IMR-90 (cell line): ENCODE measurements around the gene ECM2. TPM values are rescaled to one million over a fixed set of nuclear protein-coding genes. Genes with fewer than 3 reads are reported as not detected.
A peak's percentile ranks its signal among the peaks of the same experiment; 100 is the strongest.

Experiments used
- ATAC-seq: fragments of 200-7000 bp; cut with Tn5 transposase; 2 replicates; pipeline ENCODE4 v1.9.1; 2020; ENCODE audit warnings: low read depth, mild to moderate bottlenecking, moderate library complexity
- BruUV-seq: library from RNA; stranded (reverse); fragments of 400-500 nt; replicated peaks from 2 replicates; lab custom pipeline; 2021; lab: Mats Ljungman, UMichigan
- CTCF ChIA-PET: fragments of 300-600 bp; formaldehyde crosslinking; extraction: SDS; loops from one replicate; lab custom pipeline; 2021; ENCODE audit warnings: antibody characterized with exemption; lab: Yijun Ruan, JAX
- POLR2A ChIA-PET: fragments of 300-600 bp; sonication (Branson Sonifier 250); formaldehyde crosslinking; loops from one replicate; lab custom pipeline; 2022; ENCODE audit warnings: antibody characterized with exemption; ENCODE audit not compliant: unreplicated experiment; lab: Charles Lee
- DNase-seq: peaks from one replicate; pipeline ENCODE4 v3.0.0; 2013
- H2AFZ ChIP-seq: replicated peaks from 2 replicates; pipeline ENCODE3; 2013; ENCODE audit warnings: low read length, mild to moderate bottlenecking; ENCODE audit not compliant: poor library complexity
- H2AK5ac ChIP-seq: 2 replicates; pipeline ENCODE4 v1.6.1; 2013; ENCODE audit warnings: low read depth, low read length, inconsistent platforms
- H2AK9ac ChIP-seq: replicated peaks from 2 replicates; pipeline ENCODE3; 2013; ENCODE audit warnings: mild to moderate bottlenecking, low read depth, low read length, moderate library complexity; ENCODE audit not compliant: poor library complexity
- H2BK120ac ChIP-seq: 2 replicates; pipeline ENCODE4 v1.6.1; 2013; ENCODE audit warnings: low read depth, low read length, inconsistent platforms
- H2BK15ac ChIP-seq: 3 replicates; pipeline ENCODE4 v1.6.1; 2013; ENCODE audit warnings: low read depth, low read length, inconsistent platforms
- H2BK20ac ChIP-seq: 2 replicates; pipeline ENCODE4 v1.6.1; 2013; ENCODE audit warnings: low read depth, mild to moderate bottlenecking, inconsistent platforms, low read length, moderate library complexity
- H2BK5ac ChIP-seq: 2 replicates; pipeline ENCODE4 v1.6.1; 2013; ENCODE audit warnings: mild to moderate bottlenecking, low read depth, low read length, inconsistent platforms; ENCODE audit not compliant: poor library complexity, severe bottlenecking
- H3K14ac ChIP-seq: replicated peaks from 2 replicates; pipeline ENCODE4 v1.6.1; 2013; ENCODE audit warnings: low read depth, low read length, inconsistent platforms
- H3K18ac ChIP-seq: 2 replicates; pipeline ENCODE4 v1.6.1; 2013; ENCODE audit warnings: low read depth, low read length, control low read depth
- H3K23ac ChIP-seq: 2 replicates; pipeline ENCODE4 v1.6.1; 2013; ENCODE audit warnings: low read depth, low read length, inconsistent platforms
- H3K27ac ChIP-seq: 2 replicates; pipeline ENCODE4 v1.5.1; 2013; ENCODE audit warnings: mild to moderate bottlenecking, control low read depth, low read length; ENCODE audit not compliant: insufficient read depth
- H3K27me3 ChIP-seq: 2 replicates; pipeline ENCODE4 v1.6.1; 2013; ENCODE audit warnings: low read length; ENCODE audit not compliant: control insufficient read depth, insufficient read depth
- H3K36me3 ChIP-seq: 2 replicates; pipeline ENCODE4 v1.6.1; 2013; ENCODE audit warnings: low read length, mixed read lengths; ENCODE audit not compliant: control insufficient read depth, insufficient read depth
- H3K4ac ChIP-seq: 2 replicates; pipeline ENCODE4 v1.6.1; 2013; ENCODE audit warnings: low read depth, low read length, inconsistent platforms
- H3K4me1 ChIP-seq: 2 replicates; pipeline ENCODE4 v1.6.1; 2013; ENCODE audit warnings: low read length, mixed read lengths; ENCODE audit not compliant: control insufficient read depth, insufficient read depth
- H3K4me2 ChIP-seq: 2 replicates; pipeline ENCODE4 v1.6.1; 2013; ENCODE audit warnings: low read depth, mild to moderate bottlenecking, control low read depth, low read length, moderate library complexity
- H3K4me3 ChIP-seq: 2 replicates; pipeline ENCODE4 v1.5.1; 2013; ENCODE audit warnings: low read depth, mild to moderate bottlenecking, control low read depth, low read length, moderate library complexity; ENCODE audit not compliant: insufficient read depth
- H3K56ac ChIP-seq: 2 replicates; pipeline ENCODE4 v1.6.1; 2013; ENCODE audit warnings: low read length, inconsistent platforms; ENCODE audit not compliant: insufficient read depth; ENCODE audit errors: extremely low read depth
- H3K79me1 ChIP-seq, 2 experiments: 2 replicates each; pipeline ENCODE4 v1.6.1; 2013; ENCODE audit warnings: low read length in 2 of 2, inconsistent platforms in 1 of 2, low read depth in 1 of 2
- H3K9ac ChIP-seq: 2 replicates; pipeline ENCODE4 v1.6.1; 2013; ENCODE audit warnings: low read depth, low read length, control low read depth
- H3K9me1 ChIP-seq: 2 replicates; pipeline ENCODE4 v1.6.1; 2013; ENCODE audit warnings: low read length, inconsistent platforms; ENCODE audit not compliant: insufficient read depth
- H3K9me3 ChIP-seq: 2 replicates; pipeline ENCODE4 v1.6.1; 2013; ENCODE audit warnings: low read length; ENCODE audit not compliant: control insufficient read depth, insufficient read depth
- H4K20me1 ChIP-seq: 2 replicates; pipeline ENCODE4 v1.6.1; 2013; ENCODE audit warnings: low read length, inconsistent platforms; ENCODE audit not compliant: insufficient read depth
- H4K5ac ChIP-seq: 2 replicates; pipeline ENCODE4 v1.6.1; 2013; ENCODE audit warnings: mild to moderate bottlenecking, low read depth, low read length, control low read depth
- H4K8ac ChIP-seq, 2 experiments: 2 replicates each; pipeline ENCODE4 v1.6.1; 2013; ENCODE audit warnings: low read depth in 2 of 2, low read length in 2 of 2, control low read depth in 1 of 2, inconsistent platforms in 1 of 2
- H4K91ac ChIP-seq: 2 replicates; pipeline ENCODE4 v1.6.1; 2013; ENCODE audit warnings: low read depth, low read length, inconsistent platforms; ENCODE audit not compliant: insufficient read depth
- FOS ChIP-seq: fragments of 150-350 bp; IDR thresholded peaks from 2 replicates; pipeline ENCODE4 v1.6.1; 2016; ENCODE audit warnings: low read depth, low read length
- MAFK ChIP-seq: IDR thresholded peaks from 2 replicates; pipeline ENCODE4 v1.6.1; 2012; ENCODE audit warnings: low read depth, low read length, improper control_type of control experiment
- POLR2A ChIP-seq: IDR thresholded peaks from 2 replicates; pipeline ENCODE4 v1.6.1; 2012; ENCODE audit warnings: mild to moderate bottlenecking, low read depth, low read length
- WGBS, 2 experiments: methylation state at CpG; one replicate each; pipeline versions ENCODE4 v1.1.5 to v1.1.7; 2013; ENCODE audit warnings: missing lambda C conversion rate in 2 of 2; ENCODE audit not compliant: insufficient read length in 1 of 2; ENCODE audit errors: extremely low coverage in 2 of 2; 5-methylcytosine and 5-hydroxymethylcytosine counted together
- dilution Hi-C: fragments of 300-500 bp; cut with HindIII; formaldehyde crosslinking; loops from one replicate; pipeline ENCODE4 v1.14.3; 2018; ENCODE audit warnings: low sequenced_read_pairs; ENCODE audit not compliant: unreplicated experiment
- in situ Hi-C: fragments of 300-500 bp; cut with MboI; formaldehyde crosslinking; loops from 3 replicates; pipeline ENCODE4 v1.14.3; 2019; ENCODE audit warnings: low sequenced_read_pairs, inconsistent platforms, mixed read lengths
- intact Hi-C: fragments of 100-400 bp; cut with micrococcal nuclease; formaldehyde crosslinking; loops from 2 replicates; pipeline ENCODE4 v1.10.0; 2022
- polyA plus RNA-seq, 3 experiments: library from polyadenylated mRNA; depleted of rRNA; stranded (reverse); fragments of >200 nt; gene quantifications; 2 replicates each; pipeline ENCODE4 v1.2.3, GENCODE V29; 2012; ENCODE audit warnings: low replicate concordance in 1 of 3
- total RNA-seq: library from RNA; depleted of rRNA; stranded (reverse); fragments of >200 nt; gene quantifications from 2 replicates; pipeline ENCODE4 v1.2.3, GENCODE V29; 2012
- TF ChIP-seq, protein P1 (sequence below): conservative IDR thresholded peaks from 2 replicates; pipeline ENCODE4 v1.5.1; 2012; ENCODE audit warnings: mild to moderate bottlenecking, low read depth, low read length, improper control_type of control experiment

The ECM2 gene
- total and polyA plus RNA-seq, 2 of the 4 experiments (the other 2 are of a cell fraction), result 0.26 to 0.36 TPM

DNA sequence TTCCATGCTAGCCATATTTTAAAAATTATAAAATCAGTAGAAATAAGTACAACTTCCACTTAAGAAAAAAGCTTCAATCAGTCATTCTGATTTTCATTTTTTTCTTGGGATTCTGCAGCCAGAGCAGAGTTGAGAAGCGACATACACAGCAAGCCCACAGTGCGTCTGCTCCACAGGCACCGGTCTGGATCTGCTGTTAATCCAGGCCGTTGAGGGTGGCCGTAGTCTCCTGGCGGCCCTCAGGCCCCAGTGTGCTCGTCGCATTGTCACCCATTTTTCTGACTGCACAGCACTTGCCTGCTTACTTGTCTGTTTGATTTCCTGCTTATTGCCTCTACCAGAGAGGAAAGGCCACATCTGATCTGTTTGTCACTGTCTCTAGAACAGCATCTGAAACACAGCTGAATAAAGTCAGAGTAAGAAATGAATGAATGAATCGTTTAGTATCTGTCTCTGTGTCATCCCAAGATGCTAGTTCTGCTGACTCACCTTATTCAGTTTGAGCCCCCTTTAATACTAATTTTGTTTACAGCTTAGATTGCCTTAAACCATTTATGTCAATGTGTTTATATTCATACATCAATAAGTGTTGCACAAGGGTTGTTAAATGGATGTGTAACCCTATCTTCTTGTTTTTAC lies 41.9 kb downstream of the ECM2 start:
- H2AFZ ChIP-seq, result no peak overlapping the region
- no peak for DNase-seq
- dilution Hi-C loops (no loop called here), in situ Hi-C loops (no loop called here), intact Hi-C loops (no loop called here)
- TF ChIP-seq, protein P1, sequence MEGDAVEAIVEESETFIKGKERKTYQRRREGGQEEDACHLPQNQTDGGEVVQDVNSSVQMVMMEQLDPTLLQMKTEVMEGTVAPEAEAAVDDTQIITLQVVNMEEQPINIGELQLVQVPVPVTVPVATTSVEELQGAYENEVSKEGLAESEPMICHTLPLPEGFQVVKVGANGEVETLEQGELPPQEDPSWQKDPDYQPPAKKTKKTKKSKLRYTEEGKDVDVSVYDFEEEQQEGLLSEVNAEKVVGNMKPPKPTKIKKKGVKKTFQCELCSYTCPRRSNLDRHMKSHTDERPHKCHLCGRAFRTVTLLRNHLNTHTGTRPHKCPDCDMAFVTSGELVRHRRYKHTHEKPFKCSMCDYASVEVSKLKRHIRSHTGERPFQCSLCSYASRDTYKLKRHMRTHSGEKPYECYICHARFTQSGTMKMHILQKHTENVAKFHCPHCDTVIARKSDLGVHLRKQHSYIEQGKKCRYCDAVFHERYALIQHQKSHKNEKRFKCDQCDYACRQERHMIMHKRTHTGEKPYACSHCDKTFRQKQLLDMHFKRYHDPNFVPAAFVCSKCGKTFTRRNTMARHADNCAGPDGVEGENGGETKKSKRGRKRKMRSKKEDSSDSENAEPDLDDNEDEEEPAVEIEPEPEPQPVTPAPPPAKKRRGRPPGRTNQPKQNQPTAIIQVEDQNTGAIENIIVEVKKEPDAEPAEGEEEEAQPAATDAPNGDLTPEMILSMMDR, result no peak
- TF ChIP-seq MAFK (peak; percentile 42; the same call in 1 of the 2 replicates), FOS (no peak), POLR2A (no peak)
- no peaks in the 10 kb centered on the region for H3K9me3 ChIP-seq
- H3K9me1 ChIP-seq, result peaks cover 9% of the 10 kb centered on the region
- no peak overlapping the region for H3K4me3 ChIP-seq
- H3K9ac ChIP-seq, result no peak overlapping the region
- no peaks in the 10 kb centered on the region for H3K27me3 ChIP-seq
- ChIA-PET CTCF (interaction anchor here (0.9 kb wide), 1 partner anchor 13 kb away, joined by 3 read pairs; no protein-coding TSS in a partner anchor), POLR2A (no interaction called here)
- BruUV-seq, result no TSS peak
- H2BK15ac ChIP-seq, result no peak overlapping the region
- H3K27ac ChIP-seq, result no peak overlapping the region
- H3K4me2 ChIP-seq, result no peak overlapping the region
- H3K14ac ChIP-seq, result no peak overlapping the region
- no peak overlapping the region for H3K4ac ChIP-seq
- no peak overlapping the region for H4K5ac ChIP-seq
- H4K8ac ChIP-seq, result no peak overlapping the region
- H3K79me1 ChIP-seq, result no peaks in the 10 kb centered on the region; a peak in 1 of 4 replicates
- peak overlapping the region; percentile 38; the same call in 1 of the 2 replicates for H2BK120ac ChIP-seq
- 81% methylated on average over 8 of the region's 9 CpGs; no CpG with 5 or more reads in 1 of the 2 experiments for WGBS, 2 experiments
- H3K56ac ChIP-seq, result no peak overlapping the region
- H3K18ac ChIP-seq, result 0 out of 2 replicates have a peak overlapping the region, but pooled peaks have one; percentile 8
- H4K20me1 ChIP-seq, result no peaks in the 10 kb centered on the region
- peak overlapping the region; percentile 1; the same call in 1 of the 2 replicates for H2AK5ac ChIP-seq
- H4K91ac ChIP-seq, result no peak overlapping the region
- no peak overlapping the region for H2BK20ac ChIP-seq
- H2AK9ac ChIP-seq, result no peak overlapping the region
- H3K36me3 ChIP-seq, result no peaks in the 10 kb centered on the region
- no peak overlapping the region for H2BK5ac ChIP-seq
- ATAC-seq, result no peak
- H3K4me1 ChIP-seq, result peaks cover 11% of the 10 kb centered on the region
- no peak overlapping the region; the same call in 1 of the 2 replicates for H3K23ac ChIP-seq
